C4-2B (cell line): ENCODE data around the gene GTF2F1.
"Not testable (repeated sequence)": the region's sequence is repeated elsewhere in the genome, so short reads cannot be mapped to it uniquely, and the experiment has no call there.

Source experiments
- H3K27ac ChIP-seq: fragments of 450-650 bp; 2 replicates; pipeline ENCODE4 v1.5.1; 2017
- CTCF ChIP-seq: fragments of 450-650 bp; conservative IDR thresholded peaks from 2 replicates; pipeline ENCODE4 v1.5.1; 2017; ENCODE audit warnings: mild to moderate bottlenecking
- ZFX ChIP-seq: fragments of 450-650 bp; IDR thresholded peaks from 2 replicates; pipeline ENCODE4 v1.6.1; 2017

The GTF2F1 gene

GRCh38 chr19:6409346-6409745, 16.4 kb upstream of the GTF2F1 start:
- no peak overlapping the region for H3K27ac ChIP-seq
- TF ChIP-seq CTCF (no peak), ZFX (no peak)

- no peak overlapping the region for H3K27ac ChIP-seq
- TF ChIP-seq ZFX (no peak), CTCF (no peak)
Observed at GRCh38 chr19:6406401-6406800, 13.4 kb upstream of the GTF2F1 start.

- TF ChIP-seq CTCF (no peak), ZFX (no peak)
- no peak overlapping the region for H3K27ac ChIP-seq
Observed at GRCh38 chr19:6402837-6403608, 10.1 kb upstream of the GTF2F1 start.

GRCh38 chr19:6402058-6402457, 9.1 kb upstream of the GTF2F1 start:
- TF ChIP-seq ZFX (no peak), CTCF (no peak)
- H3K27ac ChIP-seq, result no peak overlapping the region

- not testable (repeated sequence) for H3K27ac ChIP-seq
Observed at GRCh38 chr19:6400062-6400944, 7.3 kb upstream of the GTF2F1 start.

GRCh38 chr19:6396305-6396704, 3.3 kb upstream of the GTF2F1 start:
- H3K27ac ChIP-seq, result no peak overlapping the region
- TF ChIP-seq CTCF (no peak), ZFX (no peak)

GRCh38 chr19:6394831-6395230, 1.9 kb upstream of the GTF2F1 start:
- TF ChIP-seq ZFX (no peak), CTCF (no peak)
- no peak overlapping the region for H3K27ac ChIP-seq
